Iris pigment epithelial cell (primary cell): Measurements from ENCODE around the gene SLC10A7.

Experiments
- DNase-seq: peaks from one replicate; pipeline ENCODE4 v3.0.0-alpha.2; 2011; ENCODE audit warnings: low read depth

Gene SLC10A7

GRCh38 chr4:146255874-146256273 is 265.9 kb downstream of the SLC10A7 start:
- peak; percentile 87 for DNase-seq

- DNase-seq = peak; percentile 73
These were observed 266.3 kb downstream of the SLC10A7 start for GRCh38 chr4:146255463-146255862.

GRCh38 chr4:146252969-146253611 is 268.6 kb downstream of the SLC10A7 start:
- no peak for DNase-seq

GRCh38 chr4:146247356-146247755 is 274.4 kb downstream of the SLC10A7 start:
- no peak for DNase-seq

- no peak for DNase-seq
These were observed 275.4 kb downstream of the SLC10A7 start for GRCh38 chr4:146246381-146246780.

GRCh38 chr4:146245850-146246249 is 275.9 kb downstream of the SLC10A7 start:
- no peak for DNase-seq

GRCh38 chr4:146245246-146245645 is 276.5 kb downstream of the SLC10A7 start:
- no peak for DNase-seq

- DNase-seq = no peak
These were observed 277.2 kb downstream of the SLC10A7 start for GRCh38 chr4:146244496-146244895.

GRCh38 chr4:146243883-146244277 is 277.9 kb downstream of the SLC10A7 start:
- DNase-seq = no peak

- DNase-seq = no peak
These were observed 278.4 kb downstream of the SLC10A7 start for GRCh38 chr4:146243141-146243882.

GRCh38 chr4:146238107-146238506 is 283.6 kb downstream of the SLC10A7 start:
- DNase-seq = no peak

- no peak for DNase-seq
These were observed 284.6 kb downstream of the SLC10A7 start for GRCh38 chr4:146237092-146237491.

GRCh38 chr4:146236216-146236615 is 285.5 kb downstream of the SLC10A7 start:
- DNase-seq = no peak

- no peak for DNase-seq
These were observed 286.0 kb downstream of the SLC10A7 start for GRCh38 chr4:146235654-146236177.

GRCh38 chr4:146232131-146232722 is 289.5 kb downstream of the SLC10A7 start:
- no peak for DNase-seq

- no peak for DNase-seq
These were observed 292.3 kb downstream of the SLC10A7 start for GRCh38 chr4:146229406-146229805.

- no peak for DNase-seq
These were observed 297.3 kb downstream of the SLC10A7 start for GRCh38 chr4:146224326-146224966.

GRCh38 chr4:146222313-146222712 is 299.4 kb downstream of the SLC10A7 start:
- peak; percentile 28 for DNase-seq

GRCh38 chr4:146214238-146214637 is 307.5 kb downstream of the SLC10A7 start, which contains the start of gene REELD1:
TSS of gene REELD1 (plus strand) at chr4:146214538. CDS start at chr4:146216953, 2,415 bp downstream.
- DNase-seq = no peak

- no peak for DNase-seq
These were observed 309.0 kb downstream of the SLC10A7 start for GRCh38 chr4:146212781-146213180.

GRCh38 chr4:146211440-146211839 is 310.3 kb downstream of the SLC10A7 start:
- DNase-seq = no peak

GRCh38 chr4:146210890-146211289 is 310.9 kb downstream of the SLC10A7 start:
- DNase-seq = no peak
